Keratinocyte (primary cell): ENCODE results near the gene SUMO1.

Source experiments
- CTCF ChIP-seq, 3 experiments: IDR thresholded peaks in 1 of 3; conservative IDR thresholded peaks in 1 of 3; optimal IDR thresholded peaks in 1 of 3; 2 replicates in 2 of 3; 3 replicates in 1 of 3; pipeline versions ENCODE3 to v1.5.1; 2011; ENCODE audit warnings: low read length in 3 of 3, mild to moderate bottlenecking in 3 of 3, moderate library complexity in 2 of 3, control low read depth in 1 of 3, inconsistent platforms in 1 of 3; ENCODE audit not compliant: insufficient read depth in 2 of 3; ENCODE audit errors: extremely low read depth in 1 of 3
- EZH2 ChIP-seq: IDR thresholded peaks from one replicate; pipeline ENCODE4 v1.6.1; 2012; ENCODE audit warnings: inconsistent platforms, mild to moderate bottlenecking, low read length, moderate library complexity

- TF ChIP-seq CTCF (optimal IDR thresholded peaks at IDR 0.05 in 1 of 3, IDR thresholded peaks at IDR 0.05 in 1 of 3, conservative IDR thresholded peaks at IDR 0.05 in 1 of 3; ENCODE audit: extremely low read depth in 1 of 3, insufficient read depth in 2 of 3, low read length in 3 of 3): no peak
- TF ChIP-seq EZH2: no peak
These were observed 29.9 kb downstream of the SUMO1 start for GRCh38 chr2:202208526-202208925.
